Stimulated activated naive CD4-positive, alpha-beta T cell (primary cell): Measurements from ENCODE around the gene UNKL.

Experiments used
- DNase-seq, 6 experiments: peaks; one replicate each; lab custom pipeline; 2025; lab: John Stamatoyannopoulos, UW

The UNKL gene

DNA sequence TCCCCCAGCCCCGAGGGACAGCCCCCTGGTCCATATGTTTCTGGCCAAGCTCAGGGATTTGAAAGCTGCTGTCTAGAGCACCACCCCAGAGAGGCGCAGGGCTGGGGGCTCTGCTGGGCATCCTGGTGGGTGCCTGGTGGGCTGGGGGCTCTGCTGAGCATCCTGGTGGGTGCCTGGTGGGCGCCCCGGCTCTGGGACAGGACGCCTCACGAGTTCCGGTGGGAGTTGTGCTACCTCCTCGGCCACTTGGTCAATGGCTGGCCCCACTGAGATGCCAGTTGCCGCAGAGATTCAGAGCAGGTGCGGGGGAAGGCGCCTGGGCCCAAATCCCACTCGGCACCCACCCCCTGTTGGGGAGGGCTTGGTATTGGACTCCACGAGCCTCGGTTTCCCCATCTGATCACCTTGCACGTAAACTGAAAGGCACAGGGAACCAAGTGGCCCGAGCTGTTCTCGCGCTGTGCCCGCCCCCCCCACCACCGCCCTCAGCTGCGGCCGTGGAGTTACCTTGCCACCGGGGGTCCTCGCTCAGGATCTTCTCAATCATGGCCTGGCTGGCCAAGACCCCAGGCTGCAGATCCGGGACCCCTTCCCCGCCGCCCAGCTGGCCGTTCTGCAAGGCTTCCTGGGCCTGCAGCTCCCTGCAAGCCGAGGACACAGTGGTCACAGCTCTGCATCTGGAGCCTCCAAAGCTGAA, 13.3 kb downstream of the UNKL start:
- DNase-seq = no peak

DNA sequence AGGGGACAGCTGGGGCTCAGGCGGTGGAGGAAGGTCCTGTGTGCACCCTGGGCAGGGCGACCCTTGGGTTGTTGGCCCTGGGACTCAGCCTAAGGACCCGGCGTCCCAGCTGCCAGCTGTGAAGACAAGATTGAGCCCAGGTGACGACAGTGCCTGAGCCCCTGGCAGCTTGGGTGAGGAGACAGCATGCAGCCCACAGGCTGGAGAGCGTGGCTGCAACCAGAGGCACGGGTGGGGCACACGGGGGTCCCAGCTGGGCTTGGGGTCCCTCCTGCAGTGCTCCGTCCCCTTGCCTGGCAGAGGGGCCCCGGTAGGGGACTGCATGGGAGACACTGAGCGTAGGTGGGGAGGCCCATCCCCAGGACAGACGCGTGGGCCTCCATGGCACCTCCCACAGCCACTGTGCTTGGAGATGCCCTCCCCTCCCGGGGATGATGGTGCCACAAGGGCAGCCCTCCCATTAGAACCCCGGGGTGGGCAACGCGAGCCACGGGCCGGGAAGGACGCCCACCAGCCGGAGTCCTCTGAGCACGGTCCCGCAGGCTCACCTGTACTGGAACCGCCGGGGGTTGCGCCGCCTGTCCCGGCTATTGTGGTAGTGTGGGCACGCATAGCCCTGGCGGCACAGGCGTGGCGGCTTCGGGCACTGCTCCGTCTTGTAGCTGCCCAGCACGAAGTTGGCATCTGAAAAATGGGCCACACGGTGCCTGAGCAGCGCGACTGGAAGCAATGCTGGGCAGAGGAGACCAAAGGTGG, 15.5 kb downstream of the UNKL start:
- no peak for DNase-seq

DNA sequence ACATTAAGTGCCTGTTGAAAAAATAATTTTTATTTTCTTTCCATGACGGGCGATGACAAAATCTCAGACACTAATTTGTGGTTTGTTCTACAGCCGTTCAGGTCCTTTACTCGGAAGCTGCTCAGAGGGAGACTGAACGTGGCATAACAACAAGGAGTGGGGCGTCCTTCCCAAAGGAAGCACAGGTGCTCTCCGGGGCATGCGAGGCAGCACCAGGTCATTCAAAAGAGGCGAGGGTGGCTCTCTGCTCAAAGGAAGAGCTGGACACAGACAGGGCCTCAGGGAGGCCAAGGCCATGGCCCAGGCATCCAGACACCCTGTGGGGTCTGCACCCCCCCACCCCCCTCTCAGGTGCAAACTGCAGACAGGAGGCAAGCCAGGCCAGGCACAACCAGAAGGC, 16.2 kb downstream of the UNKL start:
- no peak for DNase-seq

DNA sequence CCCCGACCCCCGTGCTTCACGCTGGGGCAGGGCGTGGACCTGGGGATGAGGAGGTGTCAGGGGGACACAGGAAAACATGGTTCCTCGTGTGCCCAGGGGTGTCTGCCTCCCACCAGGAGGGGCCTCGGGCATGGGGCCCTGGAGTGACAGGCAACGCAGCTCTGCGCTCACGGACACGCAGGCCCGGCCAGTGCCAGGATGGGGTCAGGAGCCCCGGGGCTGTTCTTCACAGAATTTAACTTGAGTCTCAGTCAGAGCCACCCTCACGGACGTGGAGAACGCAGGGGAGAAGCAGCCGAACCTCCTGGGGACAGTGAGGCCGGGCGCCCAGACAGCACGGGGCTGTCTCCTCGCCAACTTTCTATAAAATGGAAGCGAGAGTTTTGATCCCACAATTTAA, 16.7 kb downstream of the UNKL start:
- no peak for DNase-seq

DNA sequence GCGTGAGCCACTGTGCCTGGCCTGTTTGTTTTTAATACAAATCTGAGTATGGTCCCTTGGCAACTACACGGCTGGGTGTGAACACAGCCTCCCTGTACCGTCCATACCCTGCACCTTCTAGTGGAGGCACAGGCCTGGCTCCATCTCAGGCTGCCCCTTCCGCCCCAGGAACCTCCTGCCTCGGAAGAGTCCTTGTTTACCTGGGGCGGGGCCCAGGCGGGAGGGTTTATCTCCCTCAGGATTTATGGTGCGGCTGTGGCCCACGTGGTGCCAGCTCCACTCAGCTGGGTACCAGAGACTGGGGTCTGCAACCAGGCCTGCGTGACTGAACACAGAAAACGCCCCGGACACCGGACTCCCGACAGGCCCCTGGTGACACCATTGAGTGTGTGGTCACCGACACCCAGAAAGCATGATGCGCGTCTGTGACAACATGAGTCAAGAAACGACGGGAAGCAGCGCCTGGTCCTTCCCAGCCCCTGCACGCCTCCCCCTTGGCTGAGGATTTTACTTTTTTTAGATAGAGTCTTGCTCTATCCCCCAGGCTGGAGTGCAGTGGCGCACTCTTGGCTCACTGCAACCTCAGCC, 19.0 kb downstream of the UNKL start:
- no peak for DNase-seq

DNA sequence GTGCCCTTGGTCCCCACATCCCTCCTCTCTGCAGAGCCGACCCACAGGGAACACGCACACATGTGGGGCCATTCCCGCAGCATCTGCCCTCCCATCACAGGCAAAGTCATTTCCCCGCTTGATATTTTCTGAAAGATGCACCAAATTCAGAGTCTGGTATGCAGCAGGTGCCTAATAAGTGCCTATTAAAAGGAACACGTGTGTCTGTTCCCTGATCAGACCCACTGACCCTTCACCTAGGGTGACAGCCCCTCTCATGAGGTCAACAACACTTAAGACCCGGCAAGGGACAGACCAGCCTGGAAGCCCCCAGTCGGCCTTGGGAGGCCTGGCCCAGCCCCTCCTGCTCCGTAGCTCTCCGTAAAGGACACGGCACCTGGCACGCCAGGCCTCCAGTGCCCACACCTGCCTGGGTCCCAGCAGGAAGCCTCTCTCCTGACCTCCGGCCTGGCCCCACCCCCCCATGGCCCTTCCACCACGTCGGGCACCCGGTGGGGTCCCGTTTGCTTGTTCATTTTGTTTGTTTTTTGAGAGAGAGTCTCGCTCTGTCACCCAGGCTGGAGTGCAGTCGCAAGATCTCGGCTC, 20.0 kb downstream of the UNKL start:
- no peak for DNase-seq

DNA sequence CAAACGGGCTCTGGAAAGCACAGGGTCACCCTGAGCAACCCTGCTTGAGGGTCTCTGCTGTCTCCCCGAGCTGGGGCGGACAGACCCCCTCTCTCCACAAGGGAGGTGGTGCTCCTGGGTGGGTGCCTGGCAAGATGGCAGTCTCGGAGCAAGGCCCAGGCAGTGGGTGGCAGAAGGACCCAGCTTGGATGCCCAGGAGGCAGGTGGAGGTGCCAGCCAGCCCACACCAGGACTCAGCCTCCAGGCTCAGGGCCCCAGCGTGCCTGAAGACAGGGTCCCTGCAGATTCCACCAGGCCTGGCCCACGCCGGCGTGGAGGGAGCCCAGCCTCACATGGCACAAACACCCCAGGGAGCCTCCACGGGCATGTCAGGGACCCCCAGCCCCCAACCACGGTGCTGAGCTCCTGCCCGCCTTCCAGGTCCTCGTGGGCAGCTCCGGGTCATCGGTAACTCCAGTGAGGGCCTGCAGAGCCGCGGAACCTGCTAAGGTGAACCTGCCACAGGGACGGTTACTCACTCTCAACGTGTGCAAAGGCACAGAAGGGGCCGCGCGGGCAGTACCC, 20.8 kb downstream of the UNKL start:
- no peak for DNase-seq

DNA sequence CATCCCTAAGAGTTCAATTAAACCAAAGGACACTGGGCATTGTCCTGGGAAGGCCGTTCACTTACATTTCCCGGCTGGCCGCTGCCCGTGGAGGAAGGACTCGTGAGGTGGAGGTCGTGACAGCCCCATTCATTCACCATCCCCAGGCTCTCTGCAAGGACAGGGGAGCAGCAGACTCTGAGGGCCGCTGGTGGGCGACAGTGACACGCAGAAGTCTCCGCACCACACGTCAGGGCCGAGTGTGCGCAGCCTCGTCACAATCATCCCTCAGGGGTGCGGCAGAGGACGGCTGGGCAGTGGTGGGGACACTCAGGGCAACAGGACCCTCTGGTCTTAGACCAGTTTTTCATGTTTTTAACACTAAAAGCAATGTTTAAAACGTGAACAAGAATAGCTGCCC, 21.7 kb downstream of the UNKL start:
- DNase-seq = no peak

DNA sequence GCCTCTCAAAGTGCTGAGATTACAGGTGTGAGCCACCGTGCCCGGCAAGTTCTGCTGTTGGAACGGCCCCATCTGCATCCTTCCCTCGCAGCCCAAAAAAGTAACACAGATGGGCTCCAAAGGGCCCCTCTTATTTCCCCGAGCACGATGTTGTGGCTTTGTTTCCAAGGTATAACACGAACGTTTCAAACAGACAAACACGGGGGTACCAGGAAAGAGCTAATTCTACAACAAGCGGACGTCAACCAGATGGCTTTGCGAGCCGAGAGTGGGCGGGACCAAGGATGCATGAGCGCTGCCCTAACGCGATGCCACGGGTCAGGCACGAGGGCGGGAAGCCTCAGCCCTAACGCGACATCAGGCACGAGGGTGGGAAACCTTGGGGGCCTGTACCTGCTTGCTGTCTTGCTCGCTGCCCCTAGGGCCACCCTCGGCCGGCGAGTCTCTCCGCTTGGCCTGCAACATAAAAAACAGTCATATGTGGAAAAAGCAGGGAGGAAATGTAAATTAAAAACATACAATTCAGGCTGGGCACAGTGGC, 24.2 kb downstream of the UNKL start:
- DNase-seq = no peak

DNA sequence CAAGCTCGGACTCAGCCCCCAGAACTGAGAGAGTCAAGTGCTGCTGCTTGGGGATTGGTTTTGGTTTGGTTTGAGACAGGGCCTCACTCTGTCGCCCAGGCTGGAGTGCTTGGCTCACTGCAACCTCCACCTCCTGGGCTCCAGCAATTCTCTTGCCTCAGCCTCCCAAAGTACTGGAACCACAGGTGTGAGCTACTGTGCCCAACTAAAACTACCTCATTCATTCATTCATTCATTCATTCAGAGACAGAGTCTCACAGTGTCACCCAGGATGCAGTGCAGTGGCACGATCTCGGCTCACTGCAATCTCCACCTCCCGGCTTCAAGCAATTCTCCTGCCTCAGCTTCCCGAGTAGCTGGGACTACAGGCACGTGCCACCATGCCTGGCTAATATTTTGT, 24.7 kb downstream of the UNKL start:
- DNase-seq = no peak

DNA sequence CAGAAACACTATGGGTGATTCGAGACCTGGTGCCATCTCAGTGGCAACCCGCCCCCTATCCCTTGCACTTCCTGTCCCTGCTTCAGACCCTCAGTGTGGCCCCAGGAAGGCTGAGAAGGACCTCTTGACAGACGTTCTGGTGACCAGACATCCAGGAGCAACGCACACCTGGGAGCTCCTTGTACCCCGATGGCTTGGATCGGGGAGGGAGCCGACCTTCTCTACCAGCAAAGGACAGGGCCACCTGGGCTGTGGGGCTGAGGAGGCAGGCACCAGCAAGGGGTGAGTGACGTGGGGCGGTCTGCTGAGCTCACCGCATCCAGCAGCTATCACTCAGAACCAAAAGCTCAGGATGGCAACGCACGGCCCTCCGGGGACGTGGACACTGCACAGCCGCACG, 27.2 kb downstream of the UNKL start:
- DNase-seq = no peak

DNA sequence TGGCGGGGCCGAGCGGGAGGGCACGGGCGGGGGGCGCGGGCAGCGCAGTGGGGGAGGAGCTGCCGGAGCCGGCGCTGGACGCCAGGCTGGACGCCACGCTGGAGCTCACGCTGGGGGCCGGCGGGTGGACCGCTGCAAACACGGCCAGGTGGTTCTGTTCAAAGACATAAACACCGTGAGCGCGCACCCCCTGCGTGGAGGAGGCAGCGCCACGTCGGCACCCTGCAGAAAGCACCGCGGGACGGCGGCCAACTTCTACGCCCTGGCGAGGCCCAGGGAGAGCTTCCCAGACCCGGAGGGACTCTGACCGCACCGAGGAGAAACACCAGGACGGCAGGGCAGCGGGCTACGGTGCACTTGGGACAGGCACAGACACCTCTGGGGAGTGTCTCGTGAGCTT, 29.3 kb downstream of the UNKL start:
- DNase-seq = no peak

DNA sequence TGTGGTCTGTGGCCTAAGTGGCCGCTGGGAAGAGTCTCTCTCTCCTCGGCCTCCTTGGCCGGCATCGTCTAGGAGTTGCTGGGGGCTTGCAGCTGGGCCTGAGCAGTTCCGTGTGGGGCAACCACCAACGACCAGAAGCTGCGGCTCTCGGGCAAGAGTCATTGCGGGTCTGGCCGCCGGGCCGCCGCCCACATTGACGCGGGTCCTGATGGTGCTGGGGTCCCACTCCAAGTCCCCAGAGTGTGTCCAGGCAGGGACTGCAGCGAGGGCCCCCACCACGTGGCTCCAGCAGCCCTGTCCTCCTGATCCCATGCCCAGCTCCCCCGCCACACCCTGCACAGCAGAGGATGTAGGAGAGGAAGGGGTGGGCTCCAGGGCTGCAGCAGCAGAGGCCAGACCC, 30.9 kb downstream of the UNKL start:
- no peak for DNase-seq

DNA sequence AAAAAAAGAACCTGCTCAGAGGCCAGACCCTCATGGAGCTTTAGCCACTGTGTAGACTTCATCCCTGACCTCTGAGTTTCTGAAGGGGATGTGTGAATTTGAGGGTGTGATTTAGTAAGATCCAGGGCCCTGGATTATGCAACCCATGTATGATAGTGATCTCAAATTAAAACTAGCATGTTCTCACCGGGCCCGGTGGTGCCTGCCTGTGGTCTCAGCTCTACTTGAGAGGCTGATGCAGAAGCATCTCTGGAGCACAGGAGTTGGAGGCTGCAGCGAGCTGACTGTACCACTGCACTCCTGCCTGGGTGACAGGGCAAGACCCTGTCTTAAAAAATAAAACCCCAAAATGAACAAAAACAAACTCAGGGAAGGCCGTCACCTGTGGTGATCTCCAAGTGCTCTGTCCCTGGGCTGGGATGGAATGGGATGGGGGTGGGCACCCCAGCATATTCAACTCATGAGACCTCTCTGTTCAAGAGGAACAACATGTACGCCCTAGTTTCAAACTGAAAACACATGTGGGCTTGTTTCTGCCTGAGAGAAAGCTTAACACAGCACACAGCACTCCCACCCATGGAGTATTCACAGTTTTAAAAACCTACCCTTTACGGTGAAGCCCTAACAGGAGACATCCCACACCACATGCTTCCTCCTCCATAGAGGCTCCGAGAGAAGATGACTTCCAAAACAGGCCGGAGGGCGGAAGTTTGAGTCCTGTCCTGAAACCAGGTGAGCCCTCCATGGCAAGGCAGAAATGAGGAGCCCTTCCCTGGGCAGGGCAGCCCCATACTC, 32.7 kb downstream of the UNKL start:
- DNase-seq = no peak

DNA sequence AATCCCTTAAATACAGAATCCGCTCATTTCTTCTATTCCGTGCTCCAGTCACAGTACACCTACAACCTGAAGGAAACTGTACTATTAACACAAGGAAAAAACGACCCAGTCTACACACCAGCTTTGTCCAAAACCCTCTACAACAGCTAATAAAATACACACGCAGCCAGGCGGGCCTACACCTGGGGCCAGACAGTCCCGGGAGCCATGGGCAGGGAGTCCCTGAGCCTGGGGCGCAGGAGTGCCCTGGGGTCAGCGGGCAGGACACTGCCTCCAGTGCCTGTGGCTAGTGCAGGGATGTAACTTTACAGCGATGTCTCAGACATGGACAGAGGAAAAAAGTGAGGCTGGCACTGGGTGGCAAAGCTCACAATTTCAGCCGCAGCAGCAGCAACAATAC, 34.3 kb downstream of the UNKL start:
- DNase-seq = no peak

DNA sequence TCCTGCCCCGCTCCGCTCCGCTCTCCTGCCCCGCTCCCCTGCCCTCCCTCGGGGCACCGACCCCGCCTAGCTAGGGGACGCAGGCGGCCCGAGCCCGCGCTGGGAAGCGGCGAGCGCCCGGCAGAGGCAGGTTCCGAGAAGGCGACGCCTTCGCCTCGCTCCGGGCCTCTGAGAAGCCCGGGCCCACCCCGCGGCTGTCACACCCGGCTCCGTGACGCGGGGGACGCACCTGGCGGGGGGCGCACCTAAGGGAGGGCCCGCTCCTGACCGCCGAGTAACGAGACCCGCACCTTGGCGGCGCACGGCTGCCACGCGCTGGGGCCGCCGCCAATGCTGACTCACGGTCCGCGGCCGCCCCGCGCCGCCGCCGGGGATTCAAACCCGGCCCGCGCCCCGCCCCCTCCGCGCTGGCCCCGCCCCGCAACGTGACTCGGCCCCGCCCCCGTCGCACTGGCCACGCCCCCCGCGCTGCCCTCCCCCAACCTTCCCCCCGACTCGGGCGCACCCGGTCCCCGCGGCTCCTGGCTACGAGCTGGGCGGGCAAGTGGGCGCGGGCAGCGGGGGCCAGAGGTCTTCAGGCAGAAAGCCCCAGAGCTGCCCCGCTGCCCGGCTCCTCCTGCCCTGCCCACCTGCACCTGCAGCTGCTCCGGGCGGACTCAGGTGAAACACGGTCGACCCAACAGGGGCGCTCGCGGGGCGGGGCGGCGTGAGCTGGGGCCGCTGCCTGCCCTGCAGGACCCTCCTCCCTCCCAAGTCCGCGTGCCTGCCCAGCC, 35.0 kb downstream of the UNKL start:
- DNase-seq = peak; percentile 23 to 65 (median 58)

DNA sequence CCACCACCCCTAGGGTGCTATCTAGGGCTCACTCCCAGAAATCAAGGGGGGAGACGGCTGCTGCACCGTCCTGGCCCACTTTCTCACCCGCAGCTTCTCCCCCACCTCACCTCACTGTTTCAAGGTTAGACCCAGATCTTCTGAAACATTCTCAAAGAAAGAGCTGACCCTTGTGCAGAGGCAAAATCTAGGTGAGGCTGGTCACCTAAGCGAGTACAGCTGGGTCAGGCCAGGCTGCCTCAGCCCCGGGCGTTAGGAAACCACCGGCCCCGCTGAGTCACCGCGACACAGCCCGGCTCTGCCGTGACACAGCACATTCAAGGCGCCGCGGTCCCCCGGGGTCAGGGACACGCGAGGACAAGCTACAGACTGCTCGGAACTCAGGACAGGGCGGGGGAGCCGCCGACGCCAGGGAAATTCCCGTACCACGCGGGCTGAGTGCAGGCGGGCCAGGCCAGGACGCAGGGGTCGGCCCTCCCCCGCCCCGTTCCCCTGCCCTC, 35.6 kb downstream of the UNKL start:
- peak in 4 of 6 experiments; percentile 28 to 40 (median 36) for DNase-seq

DNA sequence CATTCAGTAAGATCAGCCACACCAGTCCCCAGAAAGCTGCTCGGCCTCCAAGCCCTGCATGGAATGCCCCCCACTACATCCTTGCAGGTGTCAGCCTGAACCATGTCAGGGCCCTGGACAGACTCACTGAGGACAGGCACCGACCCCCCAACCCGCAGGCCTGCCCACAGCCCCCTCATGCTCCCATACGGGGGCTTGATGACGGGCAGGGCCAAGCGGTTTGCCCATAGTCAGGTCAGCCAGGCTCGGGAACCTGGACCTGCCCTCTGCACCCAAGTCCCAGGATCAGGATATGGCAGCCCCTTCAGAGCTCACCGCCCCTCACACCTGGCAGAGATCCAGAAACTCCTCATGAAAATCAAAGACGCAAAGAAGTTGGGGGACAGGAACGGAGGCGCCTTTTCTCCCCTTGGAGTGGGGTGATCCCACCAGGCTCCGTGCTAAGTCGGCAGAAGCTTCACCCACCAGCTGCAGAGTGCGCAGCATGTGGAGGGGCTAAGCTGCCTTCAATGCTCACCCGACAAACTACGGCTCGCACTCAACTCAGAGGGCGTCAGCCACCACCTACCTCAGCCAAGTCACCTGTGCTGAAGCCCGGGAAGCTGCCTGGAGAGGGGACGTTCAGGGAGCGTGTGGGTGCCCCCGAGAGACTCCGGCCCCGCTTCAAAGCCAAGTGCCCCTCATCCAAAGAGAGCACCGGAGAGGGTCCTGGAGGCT, 36.3 kb downstream of the UNKL start:
- no peak for DNase-seq

DNA sequence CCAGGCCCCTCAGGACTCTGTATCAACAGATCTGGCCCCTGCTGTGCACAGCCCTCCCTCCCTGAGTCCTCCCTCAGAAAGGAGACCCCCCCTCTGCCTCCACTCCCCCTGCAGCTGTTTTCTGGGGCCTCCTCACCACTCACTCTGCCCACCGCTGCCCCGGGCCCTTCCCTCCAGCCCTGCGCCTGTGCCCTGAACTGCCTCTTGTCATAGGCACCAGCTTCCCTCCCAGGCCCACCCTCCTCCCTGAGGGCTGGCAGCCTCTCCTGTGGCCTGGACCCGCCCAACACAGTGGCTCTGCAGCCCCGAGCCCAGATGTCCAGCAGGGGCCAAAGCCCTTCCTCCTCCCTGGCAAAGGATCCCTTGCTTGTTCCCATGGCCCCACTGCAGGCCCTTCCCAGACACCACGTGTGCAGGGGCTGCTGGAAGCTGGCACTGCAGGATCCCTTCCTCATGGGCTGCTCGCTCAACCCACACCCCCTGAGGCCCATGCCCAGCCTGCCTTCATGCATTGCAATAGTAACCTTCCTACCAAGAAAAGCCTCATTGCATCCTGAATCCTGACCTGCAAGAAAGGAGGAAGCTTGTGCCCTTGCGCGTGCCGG, 37.0 kb downstream of the UNKL start:
- DNase-seq = no peak
